ENCODE results near the gene NIPAL1.

- no peak for TF ChIP-seq CTCF (IDR thresholded peaks at IDR 0.05; ENCODE audit: low read length)
- TF ChIP-seq EZH2 (optimal IDR thresholded peaks at IDR 0.05; ENCODE audit: low read depth, low read length) = no peak
- no peak for TF ChIP-seq EZH2phosphoT487 (IDR thresholded peaks at IDR 0.05; ENCODE audit: low read length)
These were observed 51.6 kb downstream of the NIPAL1 start for GRCh38 chr4:48068182-48068581.

Measured in MM.1S (cell line).